ENCODE data around the gene CDCA7L. TPM values are rescaled to one million over a fixed set of nuclear protein-coding genes. Genes with fewer than 3 reads are reported as not detected.

The CDCA7L gene
- polyA plus RNA-seq, 1 donor (not counting 4 experiments of a cell fraction or from before 2014, with no cell fraction given) = 31.8 TPM

DNA sequence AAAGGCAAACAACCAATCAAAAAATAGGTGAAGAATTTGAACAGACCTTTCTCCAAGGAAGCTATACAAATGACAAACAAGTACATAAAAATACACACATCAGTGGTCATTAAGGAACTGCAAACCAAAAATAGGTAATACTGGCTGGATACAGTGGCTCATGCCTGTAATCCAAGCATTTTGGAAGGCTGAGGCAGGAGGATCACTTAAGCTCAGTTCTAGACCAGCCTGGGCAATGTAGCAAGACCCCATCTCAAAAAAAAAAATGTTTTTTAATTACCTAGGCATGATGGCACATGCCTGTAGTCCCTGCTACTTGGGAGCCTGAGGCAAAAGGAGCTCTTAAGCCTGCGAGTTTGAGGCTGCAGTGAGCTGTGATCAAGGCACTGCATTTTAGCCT lies 19.3 kb downstream of the CDCA7L start:
- dilution Hi-C loops (cut with MboI; ENCODE audit: extremely low pct_ligation_motif_present, low sequenced_read_pairs) = no loop called here
- no peak overlapping the region for H2AFZ ChIP-seq (ENCODE audit: control insufficient read depth, low read length)
- no peak overlapping the region for H3K27ac ChIP-seq (ENCODE audit: control insufficient read depth, insufficient read depth, low read length)
- H3K36me3 ChIP-seq (ENCODE audit: control insufficient read depth in 2 of 2, extremely low read depth in 1 of 2, insufficient read depth in 2 of 2, low read length in 2 of 2) = no peaks in the 10 kb centered on the region
- H3K27me3 ChIP-seq (ENCODE audit: control insufficient read depth, extremely low read depth, insufficient read depth, low read length) = no peaks in the 10 kb centered on the region
- H3K9me1 ChIP-seq (ENCODE audit: control insufficient read depth, extremely low read depth, insufficient read depth, low read length) = no peaks in the 10 kb centered on the region
- H3K4me3 ChIP-seq (ENCODE audit: control insufficient read depth in 2 of 3, extremely low read depth in 1 of 3, insufficient read depth in 2 of 3, low read depth in 1 of 3, low read length in 3 of 3) = no peak overlapping the region
- no peaks in the 10 kb centered on the region for H3K9me3 ChIP-seq (ENCODE audit: control insufficient read depth, low read depth, low read length)
- no peak overlapping the region for H3K9ac ChIP-seq (ENCODE audit: control insufficient read depth, extremely low read depth, insufficient read depth, low read length)
- TF ChIP-seq, protein P1, sequence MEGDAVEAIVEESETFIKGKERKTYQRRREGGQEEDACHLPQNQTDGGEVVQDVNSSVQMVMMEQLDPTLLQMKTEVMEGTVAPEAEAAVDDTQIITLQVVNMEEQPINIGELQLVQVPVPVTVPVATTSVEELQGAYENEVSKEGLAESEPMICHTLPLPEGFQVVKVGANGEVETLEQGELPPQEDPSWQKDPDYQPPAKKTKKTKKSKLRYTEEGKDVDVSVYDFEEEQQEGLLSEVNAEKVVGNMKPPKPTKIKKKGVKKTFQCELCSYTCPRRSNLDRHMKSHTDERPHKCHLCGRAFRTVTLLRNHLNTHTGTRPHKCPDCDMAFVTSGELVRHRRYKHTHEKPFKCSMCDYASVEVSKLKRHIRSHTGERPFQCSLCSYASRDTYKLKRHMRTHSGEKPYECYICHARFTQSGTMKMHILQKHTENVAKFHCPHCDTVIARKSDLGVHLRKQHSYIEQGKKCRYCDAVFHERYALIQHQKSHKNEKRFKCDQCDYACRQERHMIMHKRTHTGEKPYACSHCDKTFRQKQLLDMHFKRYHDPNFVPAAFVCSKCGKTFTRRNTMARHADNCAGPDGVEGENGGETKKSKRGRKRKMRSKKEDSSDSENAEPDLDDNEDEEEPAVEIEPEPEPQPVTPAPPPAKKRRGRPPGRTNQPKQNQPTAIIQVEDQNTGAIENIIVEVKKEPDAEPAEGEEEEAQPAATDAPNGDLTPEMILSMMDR (optimal IDR thresholded peaks at IDR 0.05 in 1 of 3, IDR thresholded peaks at IDR 0.05 in 1 of 3, conservative IDR thresholded peaks at IDR 0.05 in 1 of 3; ENCODE audit: extremely low read depth in 1 of 3, insufficient read depth in 2 of 3, low read length in 3 of 3) = no peak
- no peak for TF ChIP-seq EZH2 (IDR thresholded peaks at IDR 0.05; ENCODE audit: low read length)
- H3K79me2 ChIP-seq (ENCODE audit: control insufficient read depth, insufficient read depth, low read length) = peaks cover 17% of the 10 kb centered on the region
- H4K20me1 ChIP-seq (ENCODE audit: control insufficient read depth, extremely low read depth, insufficient read depth, low read length) = no peaks in the 10 kb centered on the region
- H3K4me2 ChIP-seq (ENCODE audit: control insufficient read depth, extremely low read depth, insufficient read depth, low read depth, low read length) = no peak overlapping the region
- DNase-seq (ENCODE audit: low read depth, low spot score) (no peak), FAIRE-seq (no peak)
- H3K4me1 ChIP-seq (ENCODE audit: control insufficient read depth, extremely low read depth, insufficient read depth, low read length) = peaks cover 5% of the 10 kb centered on the region

DNA sequence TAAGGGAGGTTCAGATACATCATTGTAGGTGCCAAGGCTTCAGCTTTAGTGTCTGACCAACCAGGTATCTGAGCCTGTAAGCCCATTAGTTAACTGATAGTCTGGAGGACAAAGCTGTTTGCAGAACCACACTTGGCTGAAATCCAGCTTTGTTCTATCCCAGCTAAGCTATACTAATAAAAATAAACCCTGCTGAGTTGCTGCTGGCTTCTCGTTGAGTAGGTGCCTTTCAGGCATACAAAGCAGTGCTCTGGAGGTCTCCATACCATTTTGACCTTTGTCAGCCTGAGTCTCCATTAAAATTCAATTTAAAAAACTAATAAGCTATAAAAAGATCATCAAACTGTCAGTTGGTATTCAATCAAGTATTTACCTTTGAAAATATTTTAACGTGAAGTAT lies 22.0 kb downstream of the CDCA7L start:
- DNase-seq (ENCODE audit: low read depth, low spot score) (no peak), FAIRE-seq (no peak)
- H4K20me1 ChIP-seq (ENCODE audit: control insufficient read depth, extremely low read depth, insufficient read depth, low read length) = no peaks in the 10 kb centered on the region
- no peaks in the 10 kb centered on the region for H3K9me3 ChIP-seq (ENCODE audit: control insufficient read depth, low read depth, low read length)
- peaks cover 15% of the 10 kb centered on the region for H3K79me2 ChIP-seq (ENCODE audit: control insufficient read depth, insufficient read depth, low read length)
- no peaks in the 10 kb centered on the region for H3K9me1 ChIP-seq (ENCODE audit: control insufficient read depth, extremely low read depth, insufficient read depth, low read length)
- no peak overlapping the region for H3K4me3 ChIP-seq (ENCODE audit: control insufficient read depth in 2 of 3, extremely low read depth in 1 of 3, insufficient read depth in 2 of 3, low read depth in 1 of 3, low read length in 3 of 3)
- H3K36me3 ChIP-seq (ENCODE audit: control insufficient read depth in 2 of 2, extremely low read depth in 1 of 2, insufficient read depth in 2 of 2, low read length in 2 of 2) = no peaks in the 10 kb centered on the region
- peaks cover 5% of the 10 kb centered on the region for H3K4me1 ChIP-seq (ENCODE audit: control insufficient read depth, extremely low read depth, insufficient read depth, low read length)
- H3K4me2 ChIP-seq (ENCODE audit: control insufficient read depth, extremely low read depth, insufficient read depth, low read depth, low read length) = no peak overlapping the region
- H3K27me3 ChIP-seq (ENCODE audit: control insufficient read depth, extremely low read depth, insufficient read depth, low read length) = no peaks in the 10 kb centered on the region
- H2AFZ ChIP-seq (ENCODE audit: control insufficient read depth, low read length) = no peak overlapping the region
- no peak overlapping the region for H3K9ac ChIP-seq (ENCODE audit: control insufficient read depth, extremely low read depth, insufficient read depth, low read length)
- TF ChIP-seq, protein P1 (optimal IDR thresholded peaks at IDR 0.05 in 1 of 3, IDR thresholded peaks at IDR 0.05 in 1 of 3, conservative IDR thresholded peaks at IDR 0.05 in 1 of 3; ENCODE audit: extremely low read depth in 1 of 3, insufficient read depth in 2 of 3, low read length in 3 of 3) = no peak
- TF ChIP-seq EZH2 (IDR thresholded peaks at IDR 0.05; ENCODE audit: low read length) = no peak
- dilution Hi-C loops (cut with MboI; ENCODE audit: extremely low pct_ligation_motif_present, low sequenced_read_pairs) = no loop called here
- H3K27ac ChIP-seq (ENCODE audit: control insufficient read depth, insufficient read depth, low read length) = no peak overlapping the region

Data from keratinocyte (primary cell).